HG03342 (cell line): ENCODE data around the gene FRY.

Experiments used
- ATAC-seq: cut with Tn5 transposase; IDR thresholded peaks from one replicate; pipeline ENCODE4 v1.9.1; 2021; ENCODE audit warnings: mild to moderate bottlenecking, moderate library complexity; ENCODE audit not compliant: unreplicated experiment

Gene FRY

DNA sequence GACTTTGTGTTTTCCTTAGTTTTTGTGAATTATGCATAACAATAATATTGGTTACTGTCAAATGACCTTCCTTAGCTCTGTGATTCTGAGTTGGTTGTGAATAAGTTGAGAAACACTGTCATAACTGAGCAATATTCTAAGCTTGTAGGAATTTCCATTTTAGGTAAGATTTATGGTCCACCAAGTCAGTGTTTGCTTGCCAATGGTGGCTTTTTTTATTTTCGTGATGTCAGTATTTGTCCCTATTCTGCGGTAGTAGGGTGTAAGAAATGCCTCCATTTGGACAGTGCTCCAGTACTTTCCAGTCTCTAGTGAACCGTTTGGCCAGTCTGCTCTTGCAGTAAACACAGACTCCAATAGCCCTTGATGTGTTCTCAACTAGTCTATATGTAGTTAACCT is 94.7 kb downstream of the FRY start:
- ATAC-seq, result no peak

DNA sequence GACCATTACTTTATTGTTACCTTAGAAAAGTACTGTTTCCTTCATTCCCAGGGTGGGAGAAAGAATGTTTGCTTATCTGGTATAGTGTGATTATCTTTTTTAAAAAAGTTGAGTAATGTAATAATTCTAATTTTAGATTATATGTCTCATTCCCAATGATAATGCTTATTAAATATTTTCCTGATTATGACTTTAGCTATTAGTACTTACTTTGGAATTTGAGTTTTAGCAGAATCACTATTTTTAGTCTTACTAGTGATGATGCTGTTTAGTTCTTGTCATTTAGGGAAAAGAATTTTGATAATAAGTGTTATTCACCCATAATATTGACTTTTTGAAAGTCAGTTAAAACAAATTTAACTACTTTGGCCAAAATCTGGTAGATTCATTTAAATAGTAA is 95.2 kb downstream of the FRY start:
- ATAC-seq, result no peak

- ATAC-seq, result no peak
Observed at GRCh38 chr13:32127691-32128090, 96.1 kb downstream of the FRY start.

DNA sequence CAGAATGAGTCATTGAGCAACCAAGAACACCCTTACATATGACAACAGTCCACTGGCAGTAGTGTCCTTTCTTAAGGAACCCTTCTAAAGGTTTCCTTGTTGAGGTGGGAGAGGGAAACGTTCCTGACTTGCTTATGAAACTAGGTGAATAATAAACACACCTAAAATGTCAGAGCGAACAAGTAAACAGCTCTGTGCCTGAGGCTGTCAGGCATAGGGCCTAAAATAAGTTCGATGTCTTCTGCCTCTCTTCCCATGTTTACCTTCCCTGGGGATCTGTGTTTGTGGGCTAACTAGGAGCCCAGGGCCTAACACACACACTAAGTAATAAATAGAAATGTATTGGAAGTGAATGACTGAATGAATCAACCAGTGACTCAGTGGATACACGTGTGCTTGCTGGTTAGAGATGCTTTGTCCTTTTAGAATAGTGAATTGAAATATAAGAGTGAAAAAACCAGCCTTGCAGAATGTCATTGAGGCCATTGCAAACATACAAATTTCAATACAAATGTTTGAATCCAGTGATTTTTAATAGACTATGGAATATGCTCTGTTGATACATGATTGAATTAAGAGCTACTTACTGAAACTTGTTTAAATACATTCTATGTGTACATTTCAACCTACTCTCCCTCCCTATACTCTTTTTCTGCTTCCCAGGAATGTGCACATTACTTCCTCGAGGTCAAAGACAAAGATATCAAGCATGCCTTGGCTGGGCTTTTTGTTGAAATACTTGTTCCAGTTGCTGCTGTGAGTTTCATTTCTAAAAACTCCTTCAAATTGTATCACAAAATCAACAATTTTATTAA is 102.9 kb downstream of the FRY start:
- ATAC-seq, result no peak

DNA sequence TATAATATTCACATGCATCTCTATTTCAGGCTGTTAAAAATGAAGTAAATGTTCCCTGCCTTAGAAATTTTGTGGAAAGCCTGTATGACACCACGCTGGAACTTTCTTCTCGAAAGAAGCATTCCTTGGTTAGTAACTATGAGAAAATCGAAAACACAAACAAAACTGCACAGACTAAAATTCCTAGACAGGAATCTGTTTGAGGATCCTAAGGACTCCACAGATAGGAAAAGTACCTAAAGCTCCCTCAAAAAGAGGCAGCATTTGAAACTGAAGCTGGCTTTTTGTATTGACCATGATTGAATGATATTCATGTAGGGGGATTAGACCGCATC is 103.4 kb downstream of the FRY start:
- ATAC-seq, result no peak

GRCh38 chr13:32135655-32136054 is 104.1 kb downstream of the FRY start:
- ATAC-seq, result no peak

DNA sequence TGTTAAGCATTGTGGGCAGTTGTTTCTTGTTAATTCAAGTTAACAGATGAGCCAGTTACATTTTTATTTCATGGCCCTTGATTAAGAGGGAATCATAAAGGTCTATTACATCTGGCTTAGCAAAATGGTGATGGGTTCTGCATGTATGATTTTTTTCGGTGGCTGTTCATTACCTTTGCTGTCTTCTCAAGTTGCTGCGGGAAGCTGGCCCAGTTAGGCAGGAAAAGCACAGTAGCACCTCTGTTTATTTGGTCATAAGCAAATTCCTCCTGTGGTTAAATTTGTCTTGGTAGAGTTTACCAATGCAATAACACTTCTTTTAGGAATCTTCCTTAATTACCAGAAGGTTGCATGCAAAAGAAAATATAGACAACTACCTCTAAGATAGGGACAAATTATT is 104.5 kb downstream of the FRY start:
- no peak for ATAC-seq

DNA sequence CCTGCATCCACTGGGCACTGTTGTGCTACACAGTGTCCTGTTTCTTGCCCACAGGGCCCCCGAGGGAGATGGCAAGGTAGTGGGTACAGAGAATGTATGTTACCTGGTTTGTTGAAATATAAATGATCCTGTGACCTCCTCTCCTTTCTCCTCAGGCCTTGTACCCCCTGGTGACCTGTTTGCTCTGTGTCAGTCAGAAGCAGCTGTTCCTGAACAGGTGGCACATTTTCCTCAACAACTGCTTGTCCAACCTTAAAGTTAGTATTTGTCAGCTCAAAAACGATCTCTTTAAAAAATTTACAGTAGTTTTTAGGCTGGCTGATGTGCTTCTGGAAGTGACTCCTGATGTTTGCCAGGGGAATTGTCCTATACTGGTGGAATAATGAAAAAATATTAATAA is 105.1 kb downstream of the FRY start:
- no peak for ATAC-seq

- ATAC-seq, result no peak
Observed at GRCh38 chr13:32139251-32139650, 107.7 kb downstream of the FRY start.

- ATAC-seq, result no peak
Observed at GRCh38 chr13:32140109-32140508, 108.5 kb downstream of the FRY start.

DNA sequence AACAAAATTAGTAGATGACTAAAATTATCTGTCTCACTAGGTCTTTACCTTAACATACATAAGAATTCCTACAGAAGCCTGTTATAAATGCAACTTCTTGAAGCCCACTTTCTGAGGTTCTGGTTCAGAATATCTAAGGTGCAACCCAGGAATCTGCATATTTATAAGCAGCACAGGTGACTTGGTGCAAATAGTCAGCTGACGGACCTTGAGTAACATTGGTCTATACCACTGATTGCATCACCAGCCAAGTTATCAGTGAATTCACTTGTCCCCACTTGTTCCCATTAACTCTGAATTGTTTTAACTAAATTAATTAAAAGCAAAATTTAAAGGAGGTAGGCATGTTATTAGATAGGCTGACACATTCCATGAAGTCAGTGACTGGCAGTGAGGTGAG is 109.9 kb downstream of the FRY start:
- no peak for ATAC-seq

DNA sequence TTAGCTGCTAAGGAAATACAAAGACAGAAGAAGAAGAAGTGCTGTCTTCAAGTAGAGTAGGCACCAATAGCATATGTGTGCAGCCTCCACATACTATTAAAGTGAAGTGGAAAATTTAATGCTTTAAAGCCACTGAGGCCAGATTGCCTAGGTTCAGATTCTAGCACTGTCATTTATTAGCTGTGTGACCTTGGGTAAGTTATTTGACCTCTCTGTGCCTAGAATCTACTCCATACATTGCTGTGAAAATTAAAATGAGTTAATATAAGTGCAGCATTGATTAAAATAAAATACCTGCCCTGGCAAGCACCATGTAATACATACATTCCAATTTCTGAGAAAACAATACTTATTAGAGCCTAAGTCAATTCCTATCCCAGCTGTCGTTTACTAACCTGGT is 110.5 kb downstream of the FRY start:
- ATAC-seq, result no peak

GRCh38 chr13:32142956-32143375 is 111.4 kb downstream of the FRY start:
- no peak for ATAC-seq

DNA sequence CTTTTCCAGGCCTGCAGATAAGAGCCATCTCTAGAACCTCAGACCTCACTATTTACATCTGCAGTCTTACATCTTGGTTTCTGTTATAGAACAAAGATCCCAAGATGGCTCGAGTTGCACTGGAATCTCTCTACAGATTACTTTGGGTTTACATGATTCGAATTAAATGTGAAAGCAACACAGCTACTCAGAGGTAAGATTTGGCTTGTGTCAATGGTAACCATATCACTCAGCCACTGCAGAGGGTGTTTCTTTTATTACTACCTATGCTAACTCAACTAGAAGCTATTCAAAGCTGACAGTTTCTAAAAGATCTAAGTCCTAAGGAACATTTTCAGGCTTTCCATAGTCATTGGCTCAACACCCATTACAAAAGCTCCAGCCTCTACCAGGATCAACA is 115.6 kb downstream of the FRY start:
- no peak for ATAC-seq

- ATAC-seq, result no peak
Observed at GRCh38 chr13:32147976-32148375, 116.4 kb downstream of the FRY start.

DNA sequence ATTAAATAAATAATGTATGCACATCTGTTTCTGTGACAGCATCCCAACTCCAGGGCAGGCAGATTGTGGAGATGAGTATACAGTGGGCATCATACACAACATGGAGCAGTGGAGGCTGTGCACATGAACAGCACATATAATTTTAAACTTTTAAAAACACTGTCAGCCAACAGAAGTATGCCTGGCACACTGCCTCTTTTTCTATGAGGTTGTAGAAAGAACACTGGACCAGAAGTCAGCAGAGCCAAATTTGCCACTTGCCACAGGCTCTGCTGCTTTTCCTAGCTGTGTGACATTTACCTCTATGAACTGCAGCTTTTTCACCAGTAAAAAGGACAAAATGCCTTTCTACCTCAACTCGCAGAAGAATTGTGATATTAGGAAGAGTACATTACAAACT is 118.7 kb downstream of the FRY start:
- ATAC-seq, result no peak

DNA sequence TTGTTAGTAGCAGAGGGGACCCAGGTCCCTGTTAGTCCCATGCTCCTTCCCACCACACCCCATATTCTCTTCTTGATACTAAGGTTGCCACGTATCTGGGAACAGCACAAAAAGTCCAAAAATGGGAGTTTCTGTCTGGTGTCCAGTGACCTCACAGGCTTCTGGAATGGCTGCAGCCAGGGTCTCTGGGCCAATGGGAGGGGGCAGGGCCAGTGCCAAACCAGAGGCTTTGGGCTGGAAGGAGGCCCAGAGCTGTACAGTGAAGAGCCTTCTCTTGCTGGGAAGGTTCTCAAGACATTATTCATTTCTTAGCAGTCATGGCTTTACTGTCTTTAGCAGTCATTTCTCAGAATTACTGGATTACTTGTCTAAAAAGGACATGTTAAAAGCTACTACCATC is 119.2 kb downstream of the FRY start:
- no peak for ATAC-seq

DNA sequence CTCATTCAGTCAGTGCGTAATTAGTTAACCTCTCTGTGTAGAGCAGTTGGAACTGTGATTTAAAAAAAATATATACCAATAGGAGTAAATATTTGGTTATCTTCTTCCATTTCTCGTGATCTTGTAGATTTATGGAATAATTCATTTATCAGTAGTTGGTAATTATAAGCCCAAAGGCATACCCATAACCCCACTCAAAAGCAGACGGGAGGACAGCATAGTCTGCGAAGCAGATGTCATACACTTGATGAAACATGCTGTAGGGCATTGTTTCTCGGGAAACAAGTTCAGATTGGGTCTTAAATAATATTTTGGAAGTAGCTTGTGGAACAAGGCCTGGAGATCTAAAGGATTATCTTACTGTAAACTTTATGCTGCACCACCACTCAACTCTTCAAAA is 119.7 kb downstream of the FRY start:
- no peak for ATAC-seq

- no peak for ATAC-seq
Observed at GRCh38 chr13:32153056-32153455, 121.5 kb downstream of the FRY start.

- ATAC-seq, result no peak
Observed at GRCh38 chr13:32159137-32159869, 127.7 kb downstream of the FRY start.

DNA sequence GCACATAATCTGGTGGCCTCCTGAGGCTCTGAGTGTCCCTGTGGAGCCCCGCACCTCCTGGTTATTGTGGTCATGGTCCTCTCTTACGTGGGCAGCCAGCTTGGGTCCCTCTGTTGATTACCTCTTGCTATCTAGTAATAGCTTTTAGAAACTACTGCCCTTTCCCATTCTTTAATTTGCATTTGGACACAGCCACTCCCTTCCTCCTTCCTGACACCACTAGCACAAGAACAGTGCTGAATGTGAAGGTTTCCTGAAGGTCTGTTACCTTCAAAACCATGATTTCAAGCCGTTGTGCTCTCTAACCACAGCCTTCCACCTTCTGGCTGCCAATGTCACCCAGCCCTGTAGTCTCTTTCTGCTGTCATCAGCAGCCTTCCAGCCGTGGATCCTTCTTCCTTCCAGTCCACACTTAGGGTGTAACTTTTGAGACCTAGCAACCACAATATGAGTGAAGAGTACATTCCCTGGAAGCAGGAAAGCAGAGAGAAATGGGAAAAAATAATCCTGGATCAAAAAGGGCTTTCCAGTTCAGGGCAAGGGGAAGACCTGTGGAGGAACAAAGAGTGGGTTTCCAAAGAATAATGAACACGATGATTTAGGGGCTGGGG is 130.9 kb downstream of the FRY start:
- ATAC-seq, result no peak

GRCh38 chr13:32164622-32165268 is 133.2 kb downstream of the FRY start:
- no peak for ATAC-seq
